Stimulated activated CD8-positive, alpha-beta memory T cell treated with anti-CD3 and anti-CD28 coated beads, Interleukin-12 subunit alpha, Interleukin-12 subunit beta, amount 100 ng/mL, for 24 hours (primary cell): ENCODE measurements around the gene MTMR2.

ENCODE experiments used
- DNase-seq: peaks from one replicate; pipeline ENCODE4 v3.0.0-alpha.2; 2020; ENCODE audit errors: extremely low read depth

The MTMR2 gene

GRCh38 chr11:95923728-95924413 is at the start of gene MTMR2:
Gene MTMR2 (minus strand): TSS chr11:95924107. CDS start chr11:95923954, 153 bp downstream.
- peak; percentile 23 for DNase-seq

- no peak for DNase-seq
These were observed 48.2 kb upstream of the MTMR2 start for GRCh38 chr11:95972060-95972459.

GRCh38 chr11:95968585-95968984 is 44.7 kb upstream of the MTMR2 start:
- DNase-seq, result no peak

- DNase-seq, result no peak
These were observed 40.4 kb upstream of the MTMR2 start for GRCh38 chr11:95964281-95964680.

GRCh38 chr11:95961758-95962157 is 37.9 kb upstream of the MTMR2 start:
- DNase-seq, result no peak

- DNase-seq, result no peak
These were observed 27.0 kb upstream of the MTMR2 start for GRCh38 chr11:95950905-95951304.

- DNase-seq, result no peak
These were observed 24.7 kb upstream of the MTMR2 start for GRCh38 chr11:95948637-95949036.

- DNase-seq, result no peak
These were observed 20.7 kb upstream of the MTMR2 start for GRCh38 chr11:95944623-95945022.

- no peak for DNase-seq
These were observed 19.6 kb upstream of the MTMR2 start for GRCh38 chr11:95943546-95943945.

GRCh38 chr11:95939091-95939490 is 15.2 kb upstream of the MTMR2 start:
- no peak for DNase-seq

- no peak for DNase-seq
These were observed 13.5 kb upstream of the MTMR2 start for GRCh38 chr11:95937358-95937757.

GRCh38 chr11:95933594-95933993 is 9.7 kb upstream of the MTMR2 start:
- no peak for DNase-seq

GRCh38 chr11:95931916-95932315 is 8.0 kb upstream of the MTMR2 start:
- no peak for DNase-seq

- DNase-seq, result no peak
These were observed 7.0 kb upstream of the MTMR2 start for GRCh38 chr11:95930948-95931347.

- no peak for DNase-seq
These were observed 2.8 kb upstream of the MTMR2 start for GRCh38 chr11:95926726-95927125.

GRCh38 chr11:95925011-95925410 is 1.1 kb upstream of the MTMR2 start:
- DNase-seq, result no peak

- no peak for DNase-seq
These were observed 480 bp upstream of the MTMR2 start for GRCh38 chr11:95924414-95924760.

GRCh38 chr11:95923439-95923727 is 524 bp downstream of the MTMR2 start:
- DNase-seq, result no peak

GRCh38 chr11:95922536-95923438 is 1.1 kb downstream of the MTMR2 start:
- no peak for DNase-seq

GRCh38 chr11:95922099-95922498 is 1.8 kb downstream of the MTMR2 start:
- DNase-seq, result no peak

- no peak for DNase-seq
These were observed 3.3 kb downstream of the MTMR2 start for GRCh38 chr11:95920460-95921105.

- no peak for DNase-seq
These were observed 4.4 kb downstream of the MTMR2 start for GRCh38 chr11:95919514-95919913.

GRCh38 chr11:95918720-95919119 is 5.2 kb downstream of the MTMR2 start:
- no peak for DNase-seq
